Breast epithelium (tissue), 3 donors: ENCODE results near the gene HIF1A.
"Not testable (repeated sequence)": the region's sequence is repeated elsewhere in the genome, so short reads cannot be mapped to it uniquely, and the experiment has no call there.

Experiments
- POLR2A ChIP-seq: fragments of 450-650 bp; IDR thresholded peaks from one replicate; pipeline ENCODE4 v1.6.1; 2016; ENCODE audit warnings: antibody characterized with exemption, mild to moderate bottlenecking, moderate library complexity
- POLR2AphosphoS5 ChIP-seq, 3 donors: sonication (generic); formaldehyde crosslinking; IDR thresholded peaks; one replicate each; pipeline ENCODE4 v1.6.1; 2017; ENCODE audit warnings: antibody characterized with exemption in 3 of 3
- TF ChIP-seq, protein P1 (sequence below), 3 donors: fragments of 450-650 bp; IDR thresholded peaks; one replicate each; pipeline ENCODE4 v1.5.1; 2016 to 2017; ENCODE audit warnings: antibody characterized with exemption in 3 of 3, mild to moderate bottlenecking in 3 of 3, moderate library complexity in 3 of 3

DNA sequence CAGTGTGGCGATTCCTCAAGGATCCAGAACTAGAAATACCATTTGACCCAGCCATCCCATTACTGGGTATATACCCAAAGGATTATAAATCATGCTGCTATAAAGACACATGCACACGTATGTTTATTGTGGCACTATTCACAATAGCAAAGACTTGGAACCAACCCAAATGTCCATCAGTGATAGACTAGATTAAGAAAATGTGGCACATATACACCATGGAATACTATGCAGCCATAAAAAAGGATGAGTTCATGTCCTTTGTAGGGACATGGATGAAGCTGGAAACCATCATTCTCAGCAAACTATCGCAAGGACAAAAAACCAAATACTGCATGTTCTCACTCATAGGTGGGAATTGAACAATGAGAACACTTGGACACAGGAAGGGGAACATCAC is 37.2 kb upstream of the HIF1A start:
- TF ChIP-seq, protein P1, sequence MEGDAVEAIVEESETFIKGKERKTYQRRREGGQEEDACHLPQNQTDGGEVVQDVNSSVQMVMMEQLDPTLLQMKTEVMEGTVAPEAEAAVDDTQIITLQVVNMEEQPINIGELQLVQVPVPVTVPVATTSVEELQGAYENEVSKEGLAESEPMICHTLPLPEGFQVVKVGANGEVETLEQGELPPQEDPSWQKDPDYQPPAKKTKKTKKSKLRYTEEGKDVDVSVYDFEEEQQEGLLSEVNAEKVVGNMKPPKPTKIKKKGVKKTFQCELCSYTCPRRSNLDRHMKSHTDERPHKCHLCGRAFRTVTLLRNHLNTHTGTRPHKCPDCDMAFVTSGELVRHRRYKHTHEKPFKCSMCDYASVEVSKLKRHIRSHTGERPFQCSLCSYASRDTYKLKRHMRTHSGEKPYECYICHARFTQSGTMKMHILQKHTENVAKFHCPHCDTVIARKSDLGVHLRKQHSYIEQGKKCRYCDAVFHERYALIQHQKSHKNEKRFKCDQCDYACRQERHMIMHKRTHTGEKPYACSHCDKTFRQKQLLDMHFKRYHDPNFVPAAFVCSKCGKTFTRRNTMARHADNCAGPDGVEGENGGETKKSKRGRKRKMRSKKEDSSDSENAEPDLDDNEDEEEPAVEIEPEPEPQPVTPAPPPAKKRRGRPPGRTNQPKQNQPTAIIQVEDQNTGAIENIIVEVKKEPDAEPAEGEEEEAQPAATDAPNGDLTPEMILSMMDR (IDR thresholded peaks at IDR 0.05) = not testable (repeated sequence)
- not testable (repeated sequence) for TF ChIP-seq POLR2A; POLR2AphosphoS5 (IDR thresholded peaks at IDR 0.05)
